GM18873 (cell line): ENCODE results near the gene IGSF21.

Source experiments
- ATAC-seq: cut with Tn5 transposase; IDR thresholded peaks from one replicate; pipeline ENCODE4 v1.9.1; 2021; ENCODE audit warnings: mild to moderate bottlenecking, moderate library complexity, moderate number of reproducible peaks; ENCODE audit not compliant: unreplicated experiment, low FRiP score

The IGSF21 gene

DNA sequence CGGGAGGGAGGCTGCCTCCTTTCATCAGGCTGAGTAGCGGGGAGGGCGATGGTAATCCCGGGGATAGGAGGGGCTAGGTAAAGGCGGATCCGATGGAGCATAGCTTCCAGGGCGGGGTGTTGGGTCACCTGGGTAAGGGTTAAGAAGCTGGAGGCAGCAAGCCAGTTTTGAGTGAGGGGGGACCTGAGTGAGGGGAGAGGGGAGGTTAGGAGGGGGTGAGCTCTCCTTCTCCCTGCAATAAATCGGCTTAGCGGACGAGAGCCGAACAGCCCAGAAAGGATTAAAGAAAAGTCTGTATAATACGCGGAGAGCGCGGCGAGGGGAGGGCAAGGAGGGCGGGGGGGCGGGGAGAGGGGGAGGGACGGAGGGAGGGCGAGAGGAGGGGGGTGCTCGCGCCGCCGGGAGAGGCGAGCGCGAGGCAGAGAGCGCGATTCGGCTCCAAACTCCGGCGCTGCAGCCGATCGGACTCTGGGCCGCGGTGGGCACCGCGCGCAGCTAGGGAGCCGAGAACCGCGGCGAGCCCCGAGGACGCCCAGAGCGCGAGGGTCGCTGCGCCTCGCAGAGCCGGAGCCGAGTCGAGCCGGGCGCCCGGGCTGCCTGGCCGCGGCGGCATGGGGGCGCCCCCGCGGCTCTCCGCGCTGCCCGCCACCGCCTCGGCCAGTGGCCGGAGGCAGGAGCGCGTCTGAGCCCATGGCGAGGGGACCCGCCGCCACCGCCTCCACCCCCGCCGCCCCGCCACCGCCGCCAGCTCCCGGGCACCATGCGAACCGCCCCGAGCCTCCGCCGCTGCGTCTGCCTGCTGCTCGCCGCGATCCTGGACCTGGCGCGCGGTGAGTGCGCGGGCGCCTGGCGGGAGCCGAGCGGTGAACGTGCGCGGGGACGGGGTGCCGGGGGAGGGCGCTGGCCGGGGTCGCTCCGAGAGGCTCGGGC lies at the start of gene IGSF21:
TSS of gene IGSF21 (plus strand) at position 430 of the 930 bp plus-strand sequence. CDS start at position 761, 331 bp downstream.
- no peak for ATAC-seq

DNA sequence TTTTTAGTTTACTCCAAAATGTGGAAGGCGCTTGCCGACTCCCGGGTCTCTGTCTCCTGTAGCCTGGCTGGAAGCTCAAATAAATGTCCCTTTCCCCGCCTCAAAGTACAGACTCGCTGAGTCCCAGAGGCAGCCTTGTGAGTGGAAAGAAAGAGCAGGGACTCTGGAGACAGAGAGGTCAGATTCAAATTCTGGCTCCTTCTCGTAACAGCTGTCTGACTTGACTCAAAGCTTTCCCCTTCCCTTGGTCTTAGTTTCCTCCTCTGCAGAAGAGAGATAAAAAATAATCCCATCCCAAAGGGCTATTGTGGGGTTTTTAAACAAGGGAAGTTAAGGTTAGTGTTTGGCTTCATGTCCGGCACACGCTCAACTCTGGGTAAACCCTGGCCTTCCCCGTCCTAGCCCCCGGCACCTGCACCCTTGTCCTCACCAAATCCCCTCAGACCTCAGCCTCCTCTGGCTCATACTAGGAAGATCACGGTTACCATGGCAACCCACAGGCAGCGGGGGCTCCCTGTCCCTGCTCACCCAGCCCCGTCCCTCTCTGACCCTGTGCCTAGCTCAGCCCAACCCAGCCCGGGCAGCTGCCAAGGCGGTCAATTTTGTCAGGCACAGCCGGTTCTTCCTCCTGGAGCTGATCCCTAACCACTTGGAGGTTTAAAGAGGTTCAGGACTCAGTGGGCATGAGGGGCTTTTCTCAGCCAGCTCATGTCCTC lies 49.2 kb upstream of the IGSF21 start:
- ATAC-seq: no peak

DNA sequence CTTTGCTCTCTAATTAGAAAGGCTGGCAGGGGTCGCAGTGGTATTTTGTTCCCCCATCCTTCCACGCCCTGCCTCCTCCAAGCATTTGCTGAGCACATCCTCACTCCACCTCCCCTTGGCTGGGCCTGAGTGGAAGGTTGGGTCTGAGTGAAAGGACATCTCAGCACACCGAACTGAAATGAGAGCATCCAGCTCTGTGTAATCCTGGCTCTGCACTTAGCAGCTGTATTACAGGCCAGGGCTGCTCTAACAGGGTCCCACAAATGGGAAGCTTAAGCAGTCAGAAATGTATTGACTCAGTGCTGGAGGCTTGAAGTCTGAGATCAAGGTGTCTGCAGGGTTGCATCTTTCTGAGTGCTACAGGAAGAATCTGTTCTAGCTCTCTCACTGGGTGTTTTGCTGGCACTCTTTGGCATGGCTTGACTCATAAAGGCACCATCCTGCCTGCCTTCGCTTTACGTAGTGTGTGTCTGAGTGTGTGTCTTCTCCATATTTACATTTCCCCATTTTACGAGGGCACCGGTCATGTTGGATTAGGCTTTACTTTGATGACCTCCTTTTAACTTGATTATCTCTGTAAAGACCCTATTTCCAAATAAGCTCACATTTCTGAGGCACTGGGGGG lies 48.5 kb upstream of the IGSF21 start:
- ATAC-seq: no peak

DNA sequence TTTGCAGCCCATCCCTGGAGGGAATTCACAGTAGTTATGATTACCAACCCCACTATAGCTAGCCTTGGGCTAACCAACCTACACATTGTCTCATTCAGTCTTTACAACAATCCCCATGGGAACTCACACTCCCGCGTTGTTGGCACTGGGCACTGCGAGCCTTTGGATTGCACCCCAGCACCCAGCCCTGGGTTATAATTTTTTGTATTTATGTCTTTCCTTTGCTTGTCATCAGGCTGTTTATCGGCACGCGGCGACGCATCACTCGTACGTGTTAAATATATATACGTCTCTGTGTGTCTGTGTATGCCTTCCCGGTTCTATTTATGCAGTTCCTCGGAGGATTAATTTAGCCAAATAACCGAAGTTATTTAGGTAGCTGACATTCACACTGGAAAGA lies 47.2 kb upstream of the IGSF21 start:
- no peak for ATAC-seq

DNA sequence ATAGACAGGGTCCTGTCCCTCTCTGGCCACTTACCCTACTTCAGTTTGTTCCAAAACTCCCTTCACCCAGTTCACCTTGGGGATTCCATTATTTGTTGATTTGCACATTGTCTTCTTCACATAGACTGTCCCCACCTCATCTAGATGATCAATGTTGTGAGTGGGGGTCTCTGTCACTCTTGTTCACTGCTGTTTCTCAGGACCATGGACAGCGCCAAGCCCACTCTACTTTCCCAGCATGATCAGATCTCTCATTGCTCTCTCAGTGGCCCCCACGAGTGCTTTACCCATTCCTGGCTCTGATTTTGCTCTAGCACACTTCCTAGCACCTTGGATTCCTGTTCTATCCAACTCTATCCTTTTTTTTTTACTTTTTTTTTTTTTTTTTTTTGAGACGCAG lies 45.4 kb upstream of the IGSF21 start:
- no peak for ATAC-seq

DNA sequence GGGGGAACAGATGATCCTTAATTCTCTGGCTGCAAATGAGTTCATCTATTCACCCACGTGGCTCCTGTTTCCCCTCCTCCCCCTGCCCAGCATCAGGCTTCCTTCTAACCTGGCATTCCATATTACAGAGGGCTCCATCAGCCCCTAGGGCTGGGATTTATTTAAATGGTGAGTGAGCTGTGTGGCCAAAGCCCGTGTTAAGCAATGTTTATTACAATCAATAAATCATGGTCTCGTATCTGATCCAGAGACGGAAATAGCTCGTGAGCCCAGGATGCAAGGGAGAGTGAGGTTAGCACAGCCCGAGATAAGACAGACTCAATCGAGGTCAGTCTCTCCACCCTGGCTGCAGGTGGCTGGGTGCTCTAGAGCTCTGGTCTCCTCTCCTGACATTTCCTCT lies 43.1 kb upstream of the IGSF21 start:
- ATAC-seq: no peak

DNA sequence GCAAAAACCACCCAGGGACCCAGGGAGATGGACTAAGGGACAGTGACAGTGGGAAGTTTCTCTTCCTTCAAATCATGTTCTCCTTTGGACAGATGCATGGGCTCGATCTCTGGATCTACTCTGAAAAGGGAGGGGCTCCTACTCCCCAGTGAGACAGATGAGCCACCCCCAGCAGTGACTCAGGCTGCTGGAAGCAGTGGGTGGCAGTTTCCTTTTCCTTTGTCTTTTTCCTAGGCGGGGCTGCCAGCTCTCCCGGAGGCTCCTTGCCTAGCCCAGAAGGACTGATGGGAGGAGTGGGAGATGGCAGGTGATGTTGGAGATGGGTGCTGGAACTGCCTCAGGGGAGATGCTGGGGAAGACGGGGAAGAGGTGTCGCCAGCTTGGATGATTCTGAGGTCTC lies 41.0 kb upstream of the IGSF21 start:
- ATAC-seq: no peak

DNA sequence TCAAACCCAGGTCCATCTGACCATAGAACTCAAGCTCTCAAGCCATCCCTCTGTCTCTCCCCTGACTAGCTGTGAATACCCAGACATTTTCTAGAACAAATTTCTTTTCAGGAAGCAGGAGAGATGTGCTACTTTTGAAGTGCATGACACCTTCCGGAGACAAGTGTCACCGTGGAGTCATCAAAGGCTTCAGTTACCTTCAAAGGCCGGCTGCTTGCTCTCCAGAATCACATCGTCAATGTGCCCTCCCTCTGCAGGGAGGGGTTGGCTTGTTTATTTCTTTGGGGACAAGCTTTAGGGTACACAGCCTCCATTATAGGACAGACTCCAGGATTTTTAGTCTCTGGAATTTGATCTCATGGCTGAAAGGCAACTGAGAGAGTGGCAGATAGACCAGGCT lies 37.7 kb upstream of the IGSF21 start:
- no peak for ATAC-seq

DNA sequence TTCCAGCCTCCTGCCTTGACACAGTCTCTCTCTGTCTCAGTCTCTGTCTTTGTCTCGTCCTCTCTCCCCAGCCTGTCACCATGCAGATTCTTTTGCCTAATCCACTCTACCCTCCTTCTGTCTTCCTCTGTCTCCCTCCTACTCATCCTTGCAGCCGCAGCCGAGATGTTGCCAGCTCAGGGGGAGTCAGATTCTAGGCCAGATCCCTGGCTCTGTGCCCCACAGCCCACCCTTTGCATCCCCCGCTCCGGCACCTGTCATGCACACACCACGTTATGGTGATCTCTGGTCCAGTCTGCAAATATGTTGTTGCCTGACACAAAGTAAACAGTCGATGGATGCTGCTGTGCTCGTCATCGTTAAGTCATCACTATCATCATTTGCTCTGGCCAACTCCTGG lies 35.5 kb upstream of the IGSF21 start:
- no peak for ATAC-seq

DNA sequence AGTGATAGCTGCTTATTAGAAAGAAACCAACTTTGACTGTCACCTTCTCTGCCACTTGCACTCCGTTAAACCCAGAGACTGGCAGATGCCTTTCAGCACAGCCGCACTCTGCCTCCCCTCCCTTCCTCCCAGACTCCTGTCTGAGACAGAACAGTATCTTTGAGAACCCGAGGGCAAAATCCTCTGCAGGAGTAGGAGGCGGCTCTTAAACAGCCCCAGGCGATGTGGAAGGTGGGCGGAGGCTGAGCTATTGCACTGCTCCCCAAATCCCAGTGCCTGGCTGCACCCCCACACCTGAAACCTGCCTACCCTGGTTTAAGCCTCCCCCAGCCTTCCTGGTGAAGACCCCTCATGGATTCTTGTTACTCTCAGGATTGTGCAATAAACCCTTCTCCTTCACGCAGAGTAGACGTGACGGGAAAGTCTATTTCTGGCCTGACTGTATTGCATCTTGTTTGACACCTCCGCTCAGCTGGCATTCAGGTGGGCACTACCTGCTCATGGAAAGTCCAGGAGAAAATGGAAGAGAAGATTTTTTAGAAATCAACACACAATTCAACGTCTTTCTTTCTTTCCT lies 34.4 kb upstream of the IGSF21 start:
- ATAC-seq: no peak

DNA sequence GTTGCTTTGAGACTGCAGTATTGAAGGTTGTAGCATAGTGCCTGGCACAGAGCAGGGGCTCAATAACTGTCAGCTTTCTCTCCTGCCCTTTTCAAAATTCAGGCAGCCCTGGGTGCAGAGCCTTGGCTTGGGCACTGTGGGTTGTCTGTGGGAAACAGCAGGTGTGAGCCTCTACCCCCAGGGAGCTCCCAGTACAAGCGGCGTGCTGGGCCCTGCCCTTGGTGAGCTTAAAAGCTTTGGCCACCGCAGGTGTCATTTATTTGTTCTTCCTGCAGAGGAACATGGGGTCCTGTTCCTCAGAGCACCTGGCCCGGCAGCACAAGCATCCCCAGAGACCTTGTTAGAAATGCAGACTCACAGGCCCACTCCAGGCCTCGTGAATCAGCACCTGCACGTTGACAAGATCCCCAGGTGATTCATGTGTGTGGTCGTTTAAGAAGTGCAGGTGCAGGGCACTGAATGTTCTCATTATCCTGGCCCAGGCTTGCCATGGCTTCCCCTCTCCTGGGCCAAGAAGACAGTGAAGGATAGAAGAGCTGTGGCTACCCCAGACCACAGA lies 29.9 kb upstream of the IGSF21 start:
- no peak for ATAC-seq

DNA sequence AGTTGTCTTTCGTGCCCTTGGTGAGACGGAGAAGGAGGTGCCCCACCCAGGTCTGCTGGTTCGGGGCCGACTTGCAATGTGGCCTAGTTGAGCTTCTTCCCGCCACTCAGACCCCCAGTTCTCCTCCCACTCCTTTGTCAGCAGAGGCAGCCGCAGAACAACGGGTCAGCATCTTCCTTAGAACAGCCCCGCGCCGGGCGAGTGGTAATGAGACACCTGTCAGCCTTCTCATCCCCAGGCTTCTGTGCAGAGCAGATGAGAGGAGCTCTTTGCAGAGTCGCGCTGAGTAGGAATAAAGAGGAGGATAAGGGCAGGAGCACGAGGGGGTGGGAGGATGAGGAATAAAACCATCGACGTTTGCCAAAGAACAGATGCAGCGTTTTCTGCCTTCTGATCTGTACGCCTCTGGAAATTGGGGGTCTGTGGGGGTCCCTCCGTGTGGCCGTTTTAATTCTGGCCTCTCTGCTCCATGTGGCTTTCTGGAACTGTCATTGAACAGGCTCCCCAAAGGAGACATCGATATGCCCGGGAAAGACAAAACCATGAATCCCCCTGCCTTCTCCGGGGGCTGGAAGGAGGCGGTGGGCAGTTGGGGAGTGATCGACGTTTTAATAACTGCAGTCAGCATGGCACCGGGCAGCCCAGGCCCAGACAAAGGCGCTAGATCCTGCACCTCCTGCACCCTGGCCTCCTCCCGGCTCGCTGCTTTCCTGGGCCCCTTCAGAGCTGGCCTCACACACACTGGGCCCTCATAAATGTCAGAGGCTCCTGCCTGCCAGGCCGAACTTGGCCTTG lies 27.5 kb upstream of the IGSF21 start:
- ATAC-seq: no peak

DNA sequence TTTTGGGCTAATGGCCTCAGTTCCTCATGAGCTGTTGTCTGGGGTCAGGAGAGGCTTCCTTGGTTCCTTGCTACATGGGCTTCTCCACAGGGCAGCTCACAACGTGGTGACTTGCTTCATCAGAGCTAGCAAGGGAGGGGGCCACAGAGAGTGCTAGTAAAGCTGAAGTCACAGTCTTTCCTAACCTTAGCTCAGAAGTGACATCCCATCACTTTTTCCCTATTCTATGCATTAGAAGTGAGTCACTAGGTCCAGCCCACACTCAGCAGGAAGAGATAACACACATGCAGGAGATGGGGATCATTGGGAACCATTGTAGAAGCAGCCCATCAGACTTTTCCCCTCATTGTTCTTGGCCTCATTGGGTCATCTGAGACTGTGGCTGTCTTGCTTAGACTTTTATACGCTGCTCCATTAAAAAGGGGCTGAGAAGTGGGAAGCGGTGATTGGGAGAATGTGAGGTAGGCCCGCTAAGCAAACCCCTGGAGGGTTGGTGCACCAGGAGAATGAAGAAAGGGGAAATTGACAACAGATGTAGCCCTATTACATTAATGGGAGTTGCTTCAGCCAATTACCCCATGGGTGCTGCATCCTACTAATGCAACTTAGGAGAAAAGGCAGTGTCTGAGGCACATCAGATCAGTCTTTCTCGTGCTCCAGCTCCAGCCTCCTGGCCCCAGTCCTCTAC lies 22.1 kb upstream of the IGSF21 start:
- ATAC-seq: no peak

DNA sequence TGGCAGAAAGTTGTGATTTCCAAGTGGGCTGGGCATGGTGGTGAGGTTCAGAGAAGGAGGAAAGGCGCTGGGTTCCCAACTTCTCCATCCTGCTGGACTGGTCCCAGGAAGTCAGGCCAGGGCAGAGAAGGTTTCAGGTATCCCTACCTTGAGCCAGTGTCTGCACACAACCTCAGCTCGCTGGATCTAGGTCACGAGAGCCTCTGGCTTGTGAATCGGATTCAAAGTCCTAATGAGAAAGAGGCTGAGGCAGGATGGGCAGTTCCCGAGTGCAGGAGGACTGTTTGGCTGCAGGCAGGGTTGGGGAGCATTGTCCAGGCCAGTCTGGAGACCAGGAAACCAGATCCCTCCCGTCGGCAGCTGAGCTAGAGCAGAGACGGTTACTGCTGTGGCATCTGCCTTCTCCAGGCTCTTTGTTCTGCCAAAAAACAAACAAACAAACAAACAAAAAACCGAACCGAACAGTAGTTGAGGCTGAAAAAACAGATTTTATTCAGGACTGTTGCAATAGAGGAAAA lies 19.5 kb upstream of the IGSF21 start:
- no peak for ATAC-seq

DNA sequence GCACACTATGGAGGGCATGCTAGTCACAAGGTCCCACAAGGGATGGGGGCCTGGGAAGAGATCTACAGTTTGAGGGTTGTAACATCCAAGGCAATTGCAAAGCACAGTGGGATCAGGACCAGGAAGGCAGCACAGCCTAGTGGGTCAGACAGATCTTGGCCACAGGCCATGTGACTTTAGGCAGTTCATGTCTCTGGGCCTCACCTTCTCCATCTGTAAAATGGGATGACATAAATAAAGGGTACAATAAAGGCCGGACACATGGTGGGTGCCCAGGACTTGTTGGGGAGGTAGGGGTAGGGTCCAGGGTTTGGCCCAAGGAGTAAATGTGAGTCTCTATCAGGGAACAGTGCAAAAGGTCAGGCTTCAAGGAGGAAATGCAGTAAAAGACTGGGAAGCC lies 18.1 kb upstream of the IGSF21 start:
- no peak for ATAC-seq

DNA sequence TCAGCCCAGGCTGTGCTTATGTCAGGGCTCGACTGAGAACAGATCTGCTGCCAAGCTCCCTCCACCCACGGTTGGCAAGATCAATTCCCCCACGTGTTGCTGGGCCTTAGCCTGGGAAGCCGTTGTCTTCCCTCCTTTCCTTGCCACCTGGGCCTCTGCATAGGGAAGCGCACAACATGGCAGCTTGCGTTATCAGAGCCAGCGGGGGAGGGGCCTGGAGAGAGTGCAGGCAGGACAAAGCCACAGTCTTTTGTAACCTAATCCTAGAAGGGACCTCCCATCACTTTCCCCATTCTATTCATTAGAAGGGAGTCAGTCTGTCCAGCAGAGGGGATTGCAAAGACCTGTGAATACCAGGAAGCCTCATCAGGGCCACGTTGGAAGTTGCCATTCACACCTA lies 17.0 kb upstream of the IGSF21 start:
- no peak for ATAC-seq

DNA sequence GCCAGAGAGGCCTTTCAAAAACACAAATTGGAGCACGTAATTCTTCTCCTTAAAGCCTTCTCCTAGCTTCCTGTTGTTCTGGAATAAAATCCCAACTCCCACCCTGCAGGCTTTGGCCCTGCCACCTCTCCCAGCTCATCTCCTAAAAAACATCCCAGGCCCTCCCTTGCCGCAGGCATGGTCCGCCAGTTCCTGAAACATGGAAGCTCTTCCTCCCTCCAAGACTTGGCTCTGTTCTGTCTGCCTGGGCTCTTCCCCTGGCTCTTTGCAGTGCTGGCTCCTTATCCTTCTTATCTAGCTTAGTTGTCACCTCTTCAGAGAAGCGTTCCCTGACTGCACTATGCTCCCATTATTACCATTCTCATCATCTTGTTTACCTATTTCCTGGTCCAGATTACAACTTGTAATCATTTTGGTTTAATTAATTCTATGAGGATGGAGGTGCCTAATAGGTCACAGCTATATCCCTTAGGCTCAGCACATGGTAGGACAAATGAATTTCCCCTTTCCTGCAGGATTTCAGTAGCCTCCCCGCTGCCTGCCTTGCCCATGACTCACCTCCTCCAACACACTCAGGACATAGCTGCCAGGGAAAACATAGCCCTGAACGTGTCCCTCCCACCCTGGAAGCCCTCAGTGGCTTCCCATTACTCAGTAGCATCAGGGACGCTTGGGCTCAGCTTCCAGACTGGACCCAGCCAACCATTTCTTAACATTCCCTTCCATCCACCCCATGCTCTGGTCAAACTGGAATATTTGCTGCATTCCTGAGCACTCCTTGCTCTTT lies 15.7 kb upstream of the IGSF21 start:
- ATAC-seq: no peak

DNA sequence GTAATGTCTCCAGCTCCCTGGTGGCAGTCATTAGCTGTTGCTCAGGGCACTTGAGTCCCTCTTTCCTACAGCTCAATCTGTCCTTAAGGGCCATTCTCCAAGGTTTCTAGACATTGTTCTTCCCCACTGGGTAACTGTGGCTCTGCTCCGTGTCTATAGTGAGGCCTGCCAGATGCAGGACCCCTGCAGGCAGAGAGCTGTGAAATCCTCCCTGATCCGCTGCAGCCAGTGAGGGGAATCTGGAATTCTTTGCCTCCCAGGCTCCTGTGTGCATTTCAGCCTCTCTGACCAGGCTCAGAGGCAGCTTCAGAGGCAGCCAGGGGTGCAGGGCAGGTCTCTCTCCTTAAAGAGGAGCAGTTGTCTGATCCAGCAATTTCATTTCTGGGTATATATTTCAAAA lies 14.4 kb upstream of the IGSF21 start:
- ATAC-seq: no peak
